ENCODE results near the gene GAREM1.

DNA sequence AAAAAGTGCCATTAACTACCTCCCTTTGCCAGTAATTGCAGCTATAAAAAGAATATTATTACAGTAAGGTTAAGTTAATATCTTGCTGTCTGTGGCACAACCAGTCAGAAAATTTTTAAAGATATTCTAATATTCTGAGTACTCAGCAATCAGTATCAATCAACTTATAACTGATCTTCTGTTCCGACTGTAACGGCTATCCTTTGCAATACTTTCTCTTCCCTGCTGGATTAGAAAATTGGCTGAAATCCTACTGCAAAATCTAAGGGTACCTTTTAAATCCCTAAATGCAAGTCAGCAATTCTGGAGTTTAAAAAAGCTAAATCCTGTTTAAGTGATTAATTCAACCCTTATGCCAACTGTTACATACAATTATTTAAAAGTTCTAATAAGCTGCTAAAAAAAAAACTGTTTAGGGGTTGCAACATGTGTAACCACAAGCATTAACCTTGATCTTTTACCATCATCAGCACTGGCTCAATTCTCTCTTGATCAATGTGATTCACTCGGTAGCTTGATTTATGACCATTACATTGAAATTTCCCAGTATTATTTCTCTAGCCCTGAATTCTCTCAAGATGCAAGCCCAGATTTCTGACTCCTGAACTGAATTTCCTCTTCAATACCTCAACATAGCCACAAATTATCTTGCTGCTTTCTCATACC, 20.5 kb downstream of the GAREM1 start:
- TF ChIP-seq EZH2 (IDR thresholded peaks at IDR 0.05; ENCODE audit: low read depth) = no peak
- TF ChIP-seq, protein P1, sequence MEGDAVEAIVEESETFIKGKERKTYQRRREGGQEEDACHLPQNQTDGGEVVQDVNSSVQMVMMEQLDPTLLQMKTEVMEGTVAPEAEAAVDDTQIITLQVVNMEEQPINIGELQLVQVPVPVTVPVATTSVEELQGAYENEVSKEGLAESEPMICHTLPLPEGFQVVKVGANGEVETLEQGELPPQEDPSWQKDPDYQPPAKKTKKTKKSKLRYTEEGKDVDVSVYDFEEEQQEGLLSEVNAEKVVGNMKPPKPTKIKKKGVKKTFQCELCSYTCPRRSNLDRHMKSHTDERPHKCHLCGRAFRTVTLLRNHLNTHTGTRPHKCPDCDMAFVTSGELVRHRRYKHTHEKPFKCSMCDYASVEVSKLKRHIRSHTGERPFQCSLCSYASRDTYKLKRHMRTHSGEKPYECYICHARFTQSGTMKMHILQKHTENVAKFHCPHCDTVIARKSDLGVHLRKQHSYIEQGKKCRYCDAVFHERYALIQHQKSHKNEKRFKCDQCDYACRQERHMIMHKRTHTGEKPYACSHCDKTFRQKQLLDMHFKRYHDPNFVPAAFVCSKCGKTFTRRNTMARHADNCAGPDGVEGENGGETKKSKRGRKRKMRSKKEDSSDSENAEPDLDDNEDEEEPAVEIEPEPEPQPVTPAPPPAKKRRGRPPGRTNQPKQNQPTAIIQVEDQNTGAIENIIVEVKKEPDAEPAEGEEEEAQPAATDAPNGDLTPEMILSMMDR (conservative IDR thresholded peaks at IDR 0.05) = no peak

All from PC-9 (cell line).